Stimulated activated CD4-positive, alpha-beta T cell treated with anti-CD3 and anti-CD28 coated beads, Interleukin-1b, Interleukin-23, amount 100 ng/mL, for 4 hours (primary cell): Measurements from ENCODE around the gene GUCY1A1.

Source experiments
- DNase-seq, 2 donors: peaks; one replicate each; pipeline ENCODE4 v3.0.0-alpha.2; 2020; ENCODE audit warnings: low read depth in 2 of 2

Gene GUCY1A1

DNA sequence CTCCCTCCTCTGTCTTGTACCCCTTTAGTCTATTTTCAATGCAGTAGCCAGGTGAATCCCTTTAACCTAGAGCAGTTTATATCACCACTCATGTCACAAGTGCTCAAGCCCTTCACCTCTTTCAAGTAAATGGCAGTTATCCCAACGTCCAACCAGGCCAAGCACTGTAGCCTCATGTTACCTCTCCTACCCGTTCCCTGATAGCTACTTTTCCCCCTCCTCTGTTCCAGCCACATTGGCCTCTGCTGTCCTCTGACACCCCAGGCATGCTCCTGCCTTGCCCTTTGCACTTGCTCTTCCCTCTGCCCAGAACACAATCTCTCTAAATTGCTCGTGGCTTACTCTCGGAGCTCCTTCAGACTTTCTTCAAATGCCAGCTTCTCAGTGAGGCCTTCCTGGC is 107.4 kb downstream of the GUCY1A1 start:
- DNase-seq, result no peak

DNA sequence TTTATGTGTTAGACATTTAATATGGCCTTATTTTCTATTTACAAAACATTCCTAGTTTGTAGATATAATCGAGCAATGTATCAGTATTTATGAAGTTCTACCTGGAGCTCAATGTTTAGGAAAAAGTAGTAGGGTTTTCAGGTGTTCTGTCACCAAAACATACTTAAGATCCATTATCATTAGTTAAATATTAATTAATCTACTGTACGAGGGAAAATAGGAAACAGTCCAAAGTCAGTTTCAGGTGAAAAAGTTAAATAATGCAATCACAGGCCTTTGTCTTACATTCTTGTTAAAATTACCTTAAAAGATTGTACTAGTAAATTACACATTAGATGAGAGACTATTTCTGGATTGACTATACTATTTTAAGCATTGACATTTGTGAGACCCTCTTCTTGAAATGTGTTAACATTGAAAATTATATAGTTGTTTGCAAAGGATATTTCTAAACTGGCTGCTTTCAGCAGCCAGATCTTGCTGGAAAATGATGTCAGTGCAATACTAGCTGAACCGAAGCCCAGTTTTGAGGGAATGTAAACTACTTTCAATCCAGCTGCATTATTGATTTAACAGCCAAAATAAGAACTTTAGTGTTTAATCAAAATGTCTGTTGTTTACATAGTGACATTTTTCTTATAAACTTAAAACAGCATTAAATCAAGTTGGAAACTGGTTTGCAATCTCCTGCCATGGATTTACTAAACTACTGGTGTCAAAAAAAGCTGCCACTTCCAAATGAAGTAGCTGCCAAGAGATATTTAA is 111.5 kb downstream of the GUCY1A1 start:
- no peak for DNase-seq

DNA sequence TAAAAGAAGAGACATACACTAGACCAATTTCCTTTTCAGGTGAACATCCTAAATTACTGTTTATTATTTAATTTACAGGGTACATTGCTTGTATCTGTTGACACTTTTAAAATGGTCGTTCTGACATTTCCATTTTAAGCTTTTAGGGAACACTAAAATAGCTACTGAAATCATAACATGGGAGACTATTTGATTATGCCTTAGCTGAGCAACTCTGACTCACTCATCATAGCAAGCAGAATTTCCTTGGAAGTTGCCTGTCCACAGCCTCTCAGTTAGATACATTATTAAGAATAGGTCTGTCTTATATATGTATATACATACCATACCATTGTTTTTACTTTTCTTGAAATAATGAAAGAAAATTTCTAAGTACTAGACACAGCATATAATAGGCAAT is 114.1 kb downstream of the GUCY1A1 start:
- no peak for DNase-seq

GRCh38 chr4:155781249-155781831 is 114.7 kb downstream of the GUCY1A1 start:
- DNase-seq, result no peak
